Neural progenitor cell (in vitro differentiated cells): Measurements from ENCODE around the gene RCAN1. TPM values are rescaled to one million over a fixed set of nuclear protein-coding genes. Genes with fewer than 3 reads are reported as not detected.

Source experiments
- DNase-seq: peaks from one replicate; pipeline ENCODE4 v3.0.0-alpha.2; 2016; ENCODE audit warnings: low spot score
- H2AFZ ChIP-seq: fragments of 200-600 bp; sonication (generic); replicated peaks from 2 replicates; pipeline ENCODE4 v1.6.1; 2016; ENCODE audit warnings: antibody characterized with exemption
- H3F3A ChIP-seq: fragments of 200-600 bp; sonication (generic); 2 replicates; pipeline ENCODE4 v1.6.1; 2016; ENCODE audit warnings: antibody characterized with exemption, low read depth
- H3K27ac ChIP-seq: fragments of 200-600 bp; sonication (generic); 2 replicates; pipeline ENCODE4 v1.5.1; 2016; ENCODE audit warnings: mild to moderate bottlenecking
- H3K27me3 ChIP-seq: fragments of 200-600 bp; sonication (generic); 2 replicates; pipeline ENCODE4 v1.6.1; 2016; ENCODE audit warnings: mild to moderate bottlenecking, moderate library complexity
- H3K36me3 ChIP-seq: fragments of 200-600 bp; sonication (generic); 2 replicates; pipeline ENCODE4 v1.5.1; 2016
- H3K4me1 ChIP-seq: fragments of 200-600 bp; sonication (generic); 2 replicates; pipeline ENCODE4 v1.6.1; 2016; ENCODE audit warnings: mixed run types
- H3K4me2 ChIP-seq: fragments of 200-600 bp; sonication (generic); 2 replicates; pipeline ENCODE4 v1.6.1; 2016
- H3K4me3 ChIP-seq: fragments of 200-600 bp; sonication (generic); 2 replicates; pipeline ENCODE4 v1.5.1; 2016
- H3K79me2 ChIP-seq: fragments of 200-600 bp; sonication (generic); 2 replicates; pipeline ENCODE4 v1.6.1; 2016; ENCODE audit warnings: low read depth
- H3K9ac ChIP-seq: fragments of 200-600 bp; sonication (generic); 2 replicates; pipeline ENCODE4 v1.6.1; 2016
- H3K9me3 ChIP-seq: fragments of 200-600 bp; sonication (generic); 2 replicates; pipeline ENCODE4 v1.5.1; 2016; ENCODE audit warnings: low read depth
- H4K20me1 ChIP-seq: fragments of 200-600 bp; sonication (generic); 2 replicates; pipeline ENCODE4 v1.6.1; 2016; ENCODE audit warnings: low read depth
- H3K27ac Mint-ChIP-seq: 3 replicates; pipeline ENCODE4 v1.8.0; 2021; ENCODE audit warnings: mixed read lengths
- H3K27me3 Mint-ChIP-seq: 2 replicates; pipeline ENCODE4 v1.8.0; 2022; ENCODE audit warnings: low read depth, mild to moderate bottlenecking, inconsistent platforms, moderate library complexity, mixed read lengths; ENCODE audit not compliant: insufficient read depth
- H3K36me3 Mint-ChIP-seq: 3 replicates; pipeline ENCODE4 v1.8.0; 2021; ENCODE audit warnings: mixed read lengths
- H3K4me1 Mint-ChIP-seq: 3 replicates; pipeline ENCODE4 v1.8.0; 2021; ENCODE audit warnings: mixed read lengths
- H3K4me3 Mint-ChIP-seq: 3 replicates; pipeline ENCODE4 v1.8.0; 2021; ENCODE audit warnings: mild to moderate bottlenecking, moderate library complexity, mixed read lengths
- H3K9me3 Mint-ChIP-seq: 3 replicates; pipeline ENCODE4 v1.8.0; 2020; ENCODE audit warnings: mixed read lengths
- CTCF ChIP-seq: fragments of 200-600 bp; sonication (generic); IDR thresholded peaks from 2 replicates; pipeline ENCODE4 v1.5.1; 2017; ENCODE audit warnings: antibody characterized with exemption, mild to moderate bottlenecking
- EZH2 ChIP-seq: fragments of 200-600 bp; sonication (generic); IDR thresholded peaks from 2 replicates; pipeline ENCODE4 v1.6.1; 2017; ENCODE audit warnings: antibody characterized with exemption, mild to moderate bottlenecking, moderate library complexity
- EZH2phosphoT487 ChIP-seq: fragments of 200-600 bp; sonication (generic); IDR thresholded peaks from 2 replicates; pipeline ENCODE4 v1.6.1; 2017; ENCODE audit warnings: antibody characterized with exemption
- total RNA-seq: library from RNA; depleted of rRNA; stranded (reverse); fragments of >200 nt; gene quantifications from 2 replicates; pipeline ENCODE4 v1.2.3, GENCODE V29; 2015; ENCODE audit warnings: low replicate concordance

The RCAN1 gene
- total RNA-seq, 1 donor from 2014 or later: 6.9 TPM

- DNase-seq: no peak
- TF ChIP-seq EZH2 (no peak), CTCF (no peak), EZH2phosphoT487 (no peak)
- Histone ChIP-seq H3K9me3 (no peaks in the 10 kb centered on the region), H4K20me1 (no peaks in the 10 kb centered on the region), H3K4me3 (no peak overlapping the region), H3K4me2 (no peak overlapping the region), H2AFZ (no peak overlapping the region), H3K36me3 (no peaks in the 10 kb centered on the region), H3K79me2 (no peaks in the 10 kb centered on the region), H3K4me1 (no peaks in the 10 kb centered on the region), H3K27ac (no peak overlapping the region), H3K9ac (no peak overlapping the region), H3K27me3 (no peaks in the 10 kb centered on the region), H3F3A (no peaks in the 10 kb centered on the region)
- Mint-ChIP-seq H3K36me3 (no peaks in the 10 kb centered on the region), H3K27me3 (peaks cover 4% of the 10 kb centered on the region), H3K27ac (no peak overlapping the region), H3K4me1 (no peaks in the 10 kb centered on the region), H3K4me3 (no peak overlapping the region), H3K9me3 (peaks cover 9% of the 10 kb centered on the region)
Observed at GRCh38 chr21:34502480-34503106, 112.3 kb downstream of the RCAN1 start.

- Histone ChIP-seq H3K4me1 (no peaks in the 10 kb centered on the region), H3K27me3 (no peaks in the 10 kb centered on the region), H3K9ac (no peak overlapping the region), H2AFZ (no peak overlapping the region), H3K9me3 (no peaks in the 10 kb centered on the region), H3F3A (no peaks in the 10 kb centered on the region), H3K27ac (no peak overlapping the region), H3K79me2 (no peaks in the 10 kb centered on the region), H3K4me2 (no peak overlapping the region), H3K36me3 (no peaks in the 10 kb centered on the region), H3K4me3 (no peak overlapping the region), H4K20me1 (no peaks in the 10 kb centered on the region)
- Mint-ChIP-seq H3K9me3 (peaks cover 16% of the 10 kb centered on the region), H3K27ac (no peak overlapping the region), H3K36me3 (no peaks in the 10 kb centered on the region), H3K4me1 (no peaks in the 10 kb centered on the region), H3K27me3 (peaks cover 4% of the 10 kb centered on the region), H3K4me3 (no peak overlapping the region)
- DNase-seq: no peak
- no peak for TF ChIP-seq EZH2phosphoT487
- TF ChIP-seq EZH2: no peak
- TF ChIP-seq CTCF: no peak
Observed at GRCh38 chr21:34501716-34502115, 113.2 kb downstream of the RCAN1 start.

- Mint-ChIP-seq H3K9me3 (peaks cover 26% of the 10 kb centered on the region), H3K27ac (no peak overlapping the region), H3K4me1 (no peaks in the 10 kb centered on the region), H3K36me3 (no peaks in the 10 kb centered on the region), H3K4me3 (no peak overlapping the region), H3K27me3 (peaks cover 2% of the 10 kb centered on the region)
- no peak overlapping the region for H2AFZ ChIP-seq
- H3F3A ChIP-seq: no peaks in the 10 kb centered on the region
- no peaks in the 10 kb centered on the region for H3K36me3 ChIP-seq
- no peaks in the 10 kb centered on the region for H3K79me2 ChIP-seq
- no peaks in the 10 kb centered on the region for H3K27me3 ChIP-seq
- no peak for TF ChIP-seq EZH2phosphoT487
- no peak for TF ChIP-seq EZH2
- no peak for TF ChIP-seq CTCF
- no peak overlapping the region for H3K9ac ChIP-seq
- no peak overlapping the region for H3K27ac ChIP-seq
- H3K9me3 ChIP-seq: no peaks in the 10 kb centered on the region
- H3K4me2 ChIP-seq: no peak overlapping the region
- H4K20me1 ChIP-seq: no peaks in the 10 kb centered on the region
- no peaks in the 10 kb centered on the region for H3K4me1 ChIP-seq
- no peak for DNase-seq
- no peak overlapping the region for H3K4me3 ChIP-seq
Observed at GRCh38 chr21:34500191-34500590, 114.7 kb downstream of the RCAN1 start.
